Natural killer cell (primary cell): ENCODE results near the gene AHDC1. TPM values are rescaled to one million over a fixed set of nuclear protein-coding genes. Genes with fewer than 3 reads are reported as not detected.
"Not testable (repeated sequence)": the region's sequence is repeated elsewhere in the genome, so short reads cannot be mapped to it uniquely, and the experiment has no call there.

Experiments
- ATAC-seq, 3 donors: fragments of 150-1000 bp in 2 of 3; fragments of 200-7000 bp in 1 of 3; cut with Tn5 transposase; 1 replicate in 1 of 3; 2 replicates in 2 of 3; pipeline ENCODE4 v1.10.0; 2021; ENCODE audit warnings: mild to moderate bottlenecking in 2 of 3, moderate library complexity in 2 of 3
- DNase-seq, 2 donors: peaks; one replicate each; pipeline versions ENCODE4 v3.0.0 to v3.0.0-alpha.2; 2013 to 2021; ENCODE audit warnings: mixed read lengths in 1 of 2
- H3K27ac ChIP-seq: one replicate; pipeline ENCODE4 v1.5.1; 2013; ENCODE audit warnings: mild to moderate bottlenecking, low read length
- H3K27me3 ChIP-seq: one replicate; pipeline ENCODE4 v1.6.1; 2013; ENCODE audit warnings: low read length; ENCODE audit not compliant: control insufficient read depth, insufficient read depth
- H3K36me3 ChIP-seq: one replicate; pipeline ENCODE4 v1.6.1; 2013; ENCODE audit warnings: low read length; ENCODE audit not compliant: control insufficient read depth, insufficient read depth
- H3K4me1 ChIP-seq: one replicate; pipeline ENCODE4 v1.6.1; 2013; ENCODE audit warnings: low read length; ENCODE audit not compliant: control insufficient read depth, insufficient read depth
- H3K4me3 ChIP-seq: one replicate; pipeline ENCODE4 v1.5.1; 2013; ENCODE audit warnings: low read length
- H3K9me3 ChIP-seq: one replicate; pipeline ENCODE4 v1.6.1; 2013; ENCODE audit warnings: low read length; ENCODE audit not compliant: control insufficient read depth, insufficient read depth
- H3K27ac Mint-ChIP-seq, 2 donors: one replicate each; pipeline ENCODE4 v1.8.0; 2022; ENCODE audit warnings: mild to moderate bottlenecking in 2 of 2, mixed read lengths in 2 of 2, moderate library complexity in 1 of 2
- H3K27me3 Mint-ChIP-seq, 2 donors: one replicate each; pipeline ENCODE4 v1.8.0; 2022; ENCODE audit warnings: low read depth in 2 of 2, mixed read lengths in 2 of 2
- H3K36me3 Mint-ChIP-seq: one replicate; pipeline ENCODE4 v1.8.0; 2022; ENCODE audit warnings: mixed read lengths
- H3K4me1 Mint-ChIP-seq, 2 donors: one replicate each; pipeline ENCODE4 v1.8.0; 2022; ENCODE audit warnings: mixed read lengths in 2 of 2
- H3K4me3 Mint-ChIP-seq: one replicate; pipeline ENCODE4 v1.8.0; 2022; ENCODE audit warnings: mild to moderate bottlenecking, moderate library complexity, mixed read lengths
- H3K9me3 Mint-ChIP-seq, 2 donors: one replicate each; pipeline ENCODE4 v1.8.0; 2022; ENCODE audit warnings: mixed read lengths in 2 of 2
- CTCF ChIP-seq: fragments of 200-600 bp; IDR thresholded peaks from one replicate; pipeline ENCODE4 v1.8.0; 2022; ENCODE audit warnings: antibody characterized with exemption
- WGBS: methylation state at CpG from one replicate; pipeline ENCODE4 v1.1.7; 2013; ENCODE audit warnings: missing lambda C conversion rate; ENCODE audit not compliant: insufficient coverage; 5-methylcytosine and 5-hydroxymethylcytosine counted together
- intact Hi-C: fragments of 100-400 bp; cut with micrococcal nuclease; formaldehyde crosslinking; loops from one replicate; pipeline ENCODE4 v1.14.2; 2022
- total RNA-seq, 4 donors: library from RNA; stranded (reverse); fragments of 120-200 nt in 1 of 4; gene quantifications; one replicate each; pipeline versions ENCODE4 v1.2.3 to v1.2.4, GENCODE V29; 2013 to 2022

Gene AHDC1
- total RNA-seq, 3 donors from 2014 or later (not counting 1 experiment from before 2014, with no cell fraction given) = 39.6 to 67.0 (median 47.0) TPM

- DNase-seq = no peak
- Mint-ChIP-seq H3K27me3 (no peaks in the 10 kb centered on the region), H3K9me3 (no peaks in the 10 kb centered on the region), H3K4me3 (no peak overlapping the region), H3K27ac (peak overlapping the region; percentile 76 to 80), H3K4me1 (peaks cover 13 to 26% of the 10 kb centered on the region in 2 donors), H3K36me3 (no peaks in the 10 kb centered on the region)
- H3K27ac ChIP-seq = peak overlapping the region; percentile 53
- no peak overlapping the region for H3K4me3 ChIP-seq
- ATAC-seq = no peak
- H3K27me3 ChIP-seq = no peaks in the 10 kb centered on the region
- TF ChIP-seq CTCF = no peak
- intact Hi-C loops = loop anchor here (1.0 kb wide), 2 partner anchors 15 to 19 kb away; no protein-coding TSS in a partner anchor
- no peaks in the 10 kb centered on the region for H3K9me3 ChIP-seq
- 97% methylated on average over 3 of the region's 5 CpGs for WGBS
- peaks cover 18% of the 10 kb centered on the region for H3K4me1 ChIP-seq
- H3K36me3 ChIP-seq = no peaks in the 10 kb centered on the region
Measured at GRCh38 chr1:27644369-27645070, 40.6 kb upstream of the AHDC1 start.

- DNase-seq (peak; percentile 65 to 89), ATAC-seq (peak; percentile 94 to 100 (median 100))
- Mint-ChIP-seq H3K9me3 (no peaks in the 10 kb centered on the region), H3K4me3 (no peak overlapping the region), H3K27me3 (no peaks in the 10 kb centered on the region), H3K4me1 (peaks cover 13 to 30% of the 10 kb centered on the region in 2 donors), H3K27ac (peak overlapping the region; percentile 76 to 80), H3K36me3 (no peaks in the 10 kb centered on the region)
- Histone ChIP-seq H3K27ac (peak overlapping the region; percentile 53), H3K27me3 (no peaks in the 10 kb centered on the region), H3K36me3 (no peaks in the 10 kb centered on the region), H3K9me3 (no peaks in the 10 kb centered on the region), H3K4me1 (peaks cover 17% of the 10 kb centered on the region), H3K4me3 (no peak overlapping the region)
- 36% methylated on average over 13 of the region's 13 CpGs for WGBS
- intact Hi-C loops = loop anchor here (1.0 kb wide), 2 partner anchors 16 to 20 kb away; no protein-coding TSS in a partner anchor
- TF ChIP-seq CTCF = peak; percentile 88
Measured at GRCh38 chr1:27643600-27644368, 39.8 kb upstream of the AHDC1 start.

- H3K4me3 Mint-ChIP-seq, H3K36me3 Mint-ChIP-seq, H3K27me3 Mint-ChIP-seq, H3K27me3 ChIP-seq, H3K36me3 ChIP-seq, H3K27ac Mint-ChIP-seq, intact Hi-C loops, ATAC-seq, H3K4me3 ChIP-seq, H3K9me3 Mint-ChIP-seq, H3K27ac ChIP-seq, H3K9me3 ChIP-seq, DNase-seq: not testable (repeated sequence)
- H3K4me1 ChIP-seq = peaks cover 31% of the 10 kb centered on the region
- peaks cover 20 to 46% of the 10 kb centered on the region in 2 donors for H3K4me1 Mint-ChIP-seq
- 97% methylated on average over 8 of the region's 9 CpGs for WGBS
Measured at GRCh38 chr1:27640514-27640913, 36.6 kb upstream of the AHDC1 start.

- Mint-ChIP-seq H3K4me3 (no peak overlapping the region), H3K4me1 (peaks cover 13 to 48% of the 10 kb centered on the region in 2 donors), H3K27me3 (no peaks in the 10 kb centered on the region), H3K27ac (peak overlapping the region in 1 of 2 donors; percentile 51), H3K36me3 (no peaks in the 10 kb centered on the region), H3K9me3 (no peaks in the 10 kb centered on the region)
- no peaks in the 10 kb centered on the region for H3K36me3 ChIP-seq
- DNase-seq (no peak), ATAC-seq (no peak)
- no peak overlapping the region for H3K27ac ChIP-seq
- intact Hi-C loops = no loop called here
- H3K4me1 ChIP-seq = peaks cover 39% of the 10 kb centered on the region
- no peaks in the 10 kb centered on the region for H3K9me3 ChIP-seq
- TF ChIP-seq CTCF = no peak
- WGBS = 100% methylated on average over 2 of the region's 2 CpGs
- H3K4me3 ChIP-seq = no peak overlapping the region
- H3K27me3 ChIP-seq = no peaks in the 10 kb centered on the region
Measured at GRCh38 chr1:27638805-27639204, 34.9 kb upstream of the AHDC1 start.
